Skeletal muscle satellite cell (primary cell): ENCODE measurements around the gene PRXL2B.
"Not testable (repeated sequence)": the region's sequence is repeated elsewhere in the genome, so short reads cannot be mapped to it uniquely, and the experiment has no call there.

ENCODE experiments used
- H3K27me3 ChIP-seq: 2 replicates; pipeline ENCODE4 v1.7.0; 2013; ENCODE audit warnings: low read length; ENCODE audit not compliant: control insufficient read depth, insufficient read depth
- H3K36me3 ChIP-seq: 2 replicates; pipeline ENCODE4 v1.7.0; 2013; ENCODE audit warnings: mild to moderate bottlenecking, control low read depth, low read length; ENCODE audit not compliant: insufficient read depth
- H3K4me1 ChIP-seq: 2 replicates; pipeline ENCODE4 v1.7.0; 2013; ENCODE audit warnings: low read length; ENCODE audit not compliant: control insufficient read depth, insufficient read depth
- H3K4me2 ChIP-seq: 2 replicates; pipeline ENCODE4 v1.7.0; 2013; ENCODE audit warnings: mild to moderate bottlenecking, low read length
- H3K4me3 ChIP-seq: 2 replicates; pipeline ENCODE4 v1.7.0; 2013; ENCODE audit warnings: low read length
- H3K9ac ChIP-seq: 2 replicates; pipeline ENCODE4 v1.7.0; 2013; ENCODE audit warnings: mild to moderate bottlenecking, low read depth, low read length, moderate library complexity
- H3K9me3 ChIP-seq: replicated peaks from 2 replicates; pipeline ENCODE4 v1.7.0; 2013; ENCODE audit warnings: mild to moderate bottlenecking, control low read depth, low read length

Gene PRXL2B

DNA sequence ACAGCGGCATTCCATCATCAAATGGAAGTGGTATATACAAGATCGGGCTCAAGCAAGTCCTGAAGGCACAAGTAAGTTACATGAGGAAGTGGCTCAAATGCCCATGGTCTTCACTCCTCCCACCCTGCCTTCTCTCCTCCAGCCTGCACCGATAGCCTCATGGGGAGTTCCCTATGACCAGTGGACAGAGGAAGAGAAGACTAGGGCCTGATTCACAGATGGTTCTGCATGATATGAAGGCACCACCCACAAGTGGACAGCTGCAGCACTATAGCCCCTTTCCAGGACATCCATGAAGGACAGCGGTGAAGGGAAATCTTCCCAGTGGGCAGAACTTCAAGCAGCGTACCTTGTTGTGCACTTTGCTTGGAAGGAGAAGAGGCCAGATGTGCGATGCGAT, 39.2 kb downstream of the PRXL2B start:
- H3K9me3 ChIP-seq, H3K4me3 ChIP-seq, H3K9ac ChIP-seq, H3K36me3 ChIP-seq, H3K4me2 ChIP-seq, H3K4me1 ChIP-seq: not testable (repeated sequence)
- peaks cover 48% of the 10 kb centered on the region for H3K27me3 ChIP-seq

DNA sequence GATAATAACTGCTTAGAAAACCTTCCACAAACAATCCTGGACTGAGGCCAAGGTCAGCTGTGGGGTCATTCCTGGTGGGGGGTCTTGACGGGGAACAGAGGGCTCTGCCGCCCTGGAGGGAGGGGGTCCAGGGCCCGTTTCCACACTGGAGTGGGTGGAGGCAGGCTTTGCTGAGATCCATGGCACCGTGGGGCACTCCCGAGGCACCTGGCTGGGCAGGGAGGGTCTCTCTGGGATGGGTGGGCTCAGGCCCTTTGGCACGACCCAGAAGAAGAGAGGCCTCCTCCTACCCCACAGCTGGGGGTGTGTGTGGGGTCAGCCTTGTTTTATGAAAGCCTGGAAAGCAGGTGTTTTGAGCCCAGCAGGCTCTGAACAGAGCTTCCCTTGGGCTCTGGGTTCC, 41.2 kb downstream of the PRXL2B start:
- Histone ChIP-seq H3K4me1 (no peaks in the 10 kb centered on the region), H3K9ac (no peak overlapping the region), H3K27me3 (peaks cover 42% of the 10 kb centered on the region), H3K4me3 (no peak overlapping the region), H3K36me3 (no peaks in the 10 kb centered on the region), H3K9me3 (no peaks in the 10 kb centered on the region), H3K4me2 (no peak overlapping the region)

GRCh38 chr1:2628191-2628932, 41.8 kb downstream of the PRXL2B start:
- no peak overlapping the region for H3K9ac ChIP-seq
- no peaks in the 10 kb centered on the region for H3K9me3 ChIP-seq
- peaks cover 40% of the 10 kb centered on the region for H3K27me3 ChIP-seq
- no peak overlapping the region for H3K4me3 ChIP-seq
- no peak overlapping the region for H3K4me2 ChIP-seq
- no peaks in the 10 kb centered on the region for H3K36me3 ChIP-seq
- H3K4me1 ChIP-seq = no peaks in the 10 kb centered on the region

DNA sequence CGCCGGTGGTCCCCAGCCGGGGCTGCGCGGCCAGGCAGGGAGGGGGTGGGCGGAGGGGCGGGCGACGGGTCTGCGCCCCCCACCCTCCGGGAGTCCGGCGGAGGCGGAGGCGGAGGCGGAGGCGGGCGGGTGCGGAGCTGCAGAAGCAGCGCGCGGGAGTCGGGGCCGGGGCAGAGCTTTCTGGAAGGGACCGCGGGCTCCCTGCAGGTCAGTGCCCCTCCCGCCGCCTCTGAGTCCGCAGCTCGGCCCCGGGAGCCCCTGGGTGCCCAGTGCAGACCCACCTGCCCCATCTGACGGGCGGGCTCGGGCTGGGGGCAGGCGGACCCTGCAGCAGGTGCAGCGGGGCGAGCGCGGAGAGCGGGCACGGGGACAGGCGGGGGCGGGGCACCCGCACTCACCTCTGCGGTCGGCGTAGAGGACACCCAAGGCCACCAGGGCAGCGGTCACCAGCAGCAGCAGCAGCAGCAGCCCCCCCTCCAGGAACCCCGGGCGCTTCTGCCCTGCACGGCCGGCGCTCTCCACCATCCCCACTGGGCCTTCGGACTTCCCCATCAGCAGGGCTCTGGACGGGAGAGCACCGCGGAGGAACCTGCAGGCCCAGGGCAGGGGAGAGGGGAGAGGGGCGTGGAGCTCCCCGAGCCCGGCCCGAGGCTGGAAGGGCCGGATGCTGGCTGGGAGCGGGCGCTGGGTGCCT, 42.5 kb downstream of the PRXL2B start:
- Histone ChIP-seq H3K36me3 (no peaks in the 10 kb centered on the region), H3K4me2 (no peak overlapping the region), H3K9me3 (no peaks in the 10 kb centered on the region), H3K9ac (no peak overlapping the region), H3K4me1 (no peaks in the 10 kb centered on the region), H3K4me3 (no peak overlapping the region), H3K27me3 (peaks cover 37% of the 10 kb centered on the region)

DNA sequence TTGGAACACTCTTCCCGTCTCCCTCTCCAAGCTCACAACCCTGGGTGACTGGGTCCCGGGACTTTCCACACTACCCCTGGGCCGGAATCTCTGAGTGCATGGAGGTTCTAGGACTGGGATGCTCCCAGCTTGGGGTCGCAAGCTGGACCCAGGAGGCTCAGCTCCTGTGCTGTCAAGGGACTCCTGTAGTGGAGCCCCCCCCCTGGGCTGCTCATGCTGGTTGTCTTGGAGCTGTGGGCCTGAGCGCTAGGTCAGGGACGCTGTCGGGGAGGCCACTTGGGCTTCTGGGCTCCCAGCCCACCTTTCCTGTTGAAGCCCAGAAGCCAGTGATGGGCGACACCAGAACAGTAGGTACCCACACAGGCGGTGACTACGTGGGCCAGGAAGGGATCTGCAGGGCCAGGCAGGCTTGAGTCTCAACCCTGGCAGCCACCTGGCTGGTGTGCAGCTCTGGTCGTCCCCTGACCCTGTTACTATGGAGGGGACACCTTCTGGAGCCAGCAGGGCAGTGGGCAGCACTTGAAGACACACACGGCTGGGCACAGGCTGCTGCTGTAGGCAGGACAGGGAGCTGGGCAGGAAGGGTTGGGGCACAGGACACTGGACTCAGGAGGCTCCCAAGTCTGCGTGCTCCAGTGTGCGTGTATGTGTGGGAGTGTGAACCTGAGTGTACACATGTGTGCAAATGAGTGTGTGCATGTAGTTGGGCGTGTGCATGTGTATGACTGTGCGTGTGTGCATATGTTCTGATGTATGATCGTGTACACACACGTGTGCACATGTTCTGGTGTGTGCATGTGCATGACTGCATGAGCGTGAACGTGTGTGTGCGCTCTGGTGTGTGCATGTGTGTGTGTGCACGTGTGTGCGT, 43.3 kb downstream of the PRXL2B start:
- no peak overlapping the region for H3K4me2 ChIP-seq
- H3K9me3 ChIP-seq = no peaks in the 10 kb centered on the region

GRCh38 chr1:2630498-2631135, 44.0 kb downstream of the PRXL2B start:
- H3K27me3 ChIP-seq = peaks cover 33% of the 10 kb centered on the region

More for the DNA sequence above, 43.3 kb downstream of the PRXL2B start:
- no peaks in the 10 kb centered on the region for H3K36me3 ChIP-seq
- H3K27me3 ChIP-seq = peaks cover 33% of the 10 kb centered on the region
- H3K4me3 ChIP-seq = no peak overlapping the region
- no peak overlapping the region for H3K9ac ChIP-seq
- H3K4me1 ChIP-seq = no peaks in the 10 kb centered on the region

DNA sequence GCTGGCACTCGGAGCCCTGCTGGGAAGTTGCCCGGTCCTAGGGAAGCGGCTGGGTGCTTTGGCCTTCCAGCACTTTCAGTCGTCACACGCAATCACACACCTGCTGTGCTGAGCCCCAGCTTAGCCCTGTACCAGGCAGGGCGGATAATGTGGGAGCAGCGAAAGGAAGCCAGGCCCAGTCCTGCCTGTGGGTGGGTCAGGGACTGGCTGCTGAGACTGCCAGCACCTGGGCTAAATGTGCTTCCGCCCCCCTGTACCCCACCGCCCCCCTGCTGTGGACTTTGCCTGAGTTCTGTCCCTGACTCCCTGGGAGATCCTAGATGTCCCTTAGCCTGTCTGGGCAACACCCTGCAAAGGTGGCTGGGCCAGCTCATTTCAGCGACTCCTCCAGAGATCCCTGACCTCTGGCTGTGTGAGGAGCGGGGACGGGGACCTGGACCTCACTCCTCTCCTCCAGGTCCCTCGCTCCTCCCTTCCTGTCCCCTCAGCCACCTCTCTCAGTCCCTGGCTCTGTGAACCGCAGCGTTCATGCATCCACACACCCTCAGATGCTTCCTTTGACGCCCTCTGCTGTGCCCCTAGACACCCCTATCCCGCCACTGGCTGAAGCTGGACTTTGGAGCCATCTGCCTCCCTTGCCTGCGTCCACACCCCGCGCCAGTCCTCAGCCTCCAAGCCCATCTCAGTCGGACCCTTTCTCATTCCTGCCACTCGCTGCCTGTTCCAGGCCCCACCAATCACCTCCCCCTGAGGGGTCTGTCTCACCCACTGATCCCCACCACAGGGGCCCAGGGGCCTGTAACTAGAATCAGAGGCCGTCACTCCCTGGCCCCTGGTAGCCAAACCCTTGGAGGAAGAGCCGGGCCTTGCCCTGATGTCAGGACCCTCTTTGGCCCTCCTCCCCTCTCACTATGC, 44.8 kb downstream of the PRXL2B start:
- Histone ChIP-seq H3K4me3 (no peak overlapping the region), H3K9ac (no peak overlapping the region), H3K36me3 (no peaks in the 10 kb centered on the region), H3K4me1 (no peaks in the 10 kb centered on the region), H3K27me3 (peaks cover 26% of the 10 kb centered on the region), H3K4me2 (no peak overlapping the region), H3K9me3 (no peaks in the 10 kb centered on the region)

More at GRCh38 chr1:2630498-2631135, 44.0 kb downstream of the PRXL2B start:
- Histone ChIP-seq H3K4me1 (no peaks in the 10 kb centered on the region), H3K4me3 (no peak overlapping the region), H3K9me3 (no peaks in the 10 kb centered on the region), H3K4me2 (no peak overlapping the region), H3K36me3 (no peaks in the 10 kb centered on the region), H3K9ac (no peak overlapping the region)

- H3K36me3 ChIP-seq = no peaks in the 10 kb centered on the region
- no peak overlapping the region for H3K9ac ChIP-seq
- no peaks in the 10 kb centered on the region for H3K4me1 ChIP-seq
- H3K4me2 ChIP-seq = no peak overlapping the region
- no peak overlapping the region for H3K4me3 ChIP-seq
- H3K27me3 ChIP-seq = peaks cover 19% of the 10 kb centered on the region
- H3K9me3 ChIP-seq = no peaks in the 10 kb centered on the region
Observed at GRCh38 chr1:2632051-2632430, 45.5 kb downstream of the PRXL2B start.

DNA sequence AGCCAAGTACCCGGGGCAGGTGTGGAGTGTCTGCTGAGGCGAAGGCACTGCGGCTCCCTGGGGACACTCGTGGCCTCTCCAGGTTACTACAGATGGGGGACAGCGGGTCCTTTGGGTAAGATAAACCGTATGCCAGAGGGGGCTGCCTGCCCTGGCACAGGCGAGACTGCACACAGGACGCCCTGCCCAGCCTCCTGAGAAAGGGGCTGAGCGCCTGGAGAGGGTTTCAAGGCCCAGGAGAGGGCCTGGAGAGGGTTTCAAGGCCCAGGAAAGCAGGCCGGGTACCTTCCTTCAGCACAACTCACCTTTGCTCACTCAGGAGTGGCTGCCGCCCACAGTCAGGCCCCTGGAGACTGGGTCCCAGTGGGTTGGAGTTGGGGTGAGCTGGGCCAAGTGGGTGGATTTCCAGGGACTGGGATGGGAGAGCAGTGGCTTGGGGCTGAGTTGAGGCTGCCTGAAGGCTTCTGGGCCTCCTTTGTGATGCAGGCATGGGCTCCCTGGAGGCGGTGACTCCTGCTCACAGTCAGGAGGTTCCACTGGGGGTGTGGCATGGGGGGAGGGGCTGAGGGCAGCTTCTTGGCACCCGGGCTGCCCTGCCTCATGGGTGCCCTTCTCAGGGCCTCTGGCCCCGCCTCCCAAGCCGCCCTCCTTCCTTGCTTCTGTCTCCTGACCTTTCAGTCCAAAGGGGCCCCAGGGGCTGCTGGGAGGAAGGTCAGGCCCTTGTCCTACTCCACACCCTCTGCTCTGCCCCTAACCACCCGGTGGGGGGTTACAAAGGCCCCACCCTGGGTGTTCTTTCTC, 46.2 kb downstream of the PRXL2B start, which contains the start of gene MMEL1:
Gene MMEL1, minus strand, starts transcription at position 456 of the 801 bp plus-strand sequence. CDS start 3,532 bp downstream, outside the sequence.
- no peak within 1 kb of the TSS for H3K9ac ChIP-seq
- no peak within 1 kb of the TSS for H3K4me2 ChIP-seq
- H3K9me3 ChIP-seq = no peaks in the 10 kb centered on the region
- H3K4me1 ChIP-seq = no peaks in the 10 kb centered on the region
- H3K27me3 ChIP-seq = peaks cover 12% of the 10 kb centered on the region
- H3K4me3 ChIP-seq = no peak within 1 kb of the TSS
- no peaks in the 10 kb centered on the region for H3K36me3 ChIP-seq
